Stimulated activated naive CD8-positive, alpha-beta T cell treated with anti-CD3 and anti-CD28 coated beads, Interleukin-15, amount 100 ng/mL, for 72 hours (primary cell): ENCODE measurements around the gene QKI.
A peak's percentile ranks its signal among the peaks of the same experiment; 100 is the strongest.

Source experiments
- ATAC-seq: fragments of 150-1000 bp; cut with Tn5 transposase; 2 replicates; pipeline ENCODE4 v1.10.0; 2021; ENCODE audit warnings: mild to moderate bottlenecking, moderate library complexity
- DNase-seq, 2 donors: peaks; one replicate each; pipeline ENCODE4 v3.0.0; 2021 to 2022
- H3K27ac Mint-ChIP-seq, 2 donors: one replicate each; pipeline ENCODE4 v1.8.0; 2022; ENCODE audit warnings: mild to moderate bottlenecking in 2 of 2, mixed read lengths in 2 of 2, moderate library complexity in 2 of 2
- H3K27me3 Mint-ChIP-seq: one replicate; pipeline ENCODE4 v1.8.0; 2022; ENCODE audit warnings: mixed read lengths
- H3K4me1 Mint-ChIP-seq: one replicate; pipeline ENCODE4 v1.8.0; 2022; ENCODE audit warnings: mild to moderate bottlenecking, mixed read lengths
- H3K4me3 Mint-ChIP-seq, 2 donors: one replicate each; pipeline ENCODE4 v1.8.0; 2022; ENCODE audit warnings: mild to moderate bottlenecking in 2 of 2, mixed read lengths in 2 of 2, moderate library complexity in 1 of 2
- H3K9me3 Mint-ChIP-seq, 2 donors: one replicate each; pipeline ENCODE4 v1.8.0; 2022; ENCODE audit warnings: mixed read lengths in 2 of 2

QKI gene

DNA sequence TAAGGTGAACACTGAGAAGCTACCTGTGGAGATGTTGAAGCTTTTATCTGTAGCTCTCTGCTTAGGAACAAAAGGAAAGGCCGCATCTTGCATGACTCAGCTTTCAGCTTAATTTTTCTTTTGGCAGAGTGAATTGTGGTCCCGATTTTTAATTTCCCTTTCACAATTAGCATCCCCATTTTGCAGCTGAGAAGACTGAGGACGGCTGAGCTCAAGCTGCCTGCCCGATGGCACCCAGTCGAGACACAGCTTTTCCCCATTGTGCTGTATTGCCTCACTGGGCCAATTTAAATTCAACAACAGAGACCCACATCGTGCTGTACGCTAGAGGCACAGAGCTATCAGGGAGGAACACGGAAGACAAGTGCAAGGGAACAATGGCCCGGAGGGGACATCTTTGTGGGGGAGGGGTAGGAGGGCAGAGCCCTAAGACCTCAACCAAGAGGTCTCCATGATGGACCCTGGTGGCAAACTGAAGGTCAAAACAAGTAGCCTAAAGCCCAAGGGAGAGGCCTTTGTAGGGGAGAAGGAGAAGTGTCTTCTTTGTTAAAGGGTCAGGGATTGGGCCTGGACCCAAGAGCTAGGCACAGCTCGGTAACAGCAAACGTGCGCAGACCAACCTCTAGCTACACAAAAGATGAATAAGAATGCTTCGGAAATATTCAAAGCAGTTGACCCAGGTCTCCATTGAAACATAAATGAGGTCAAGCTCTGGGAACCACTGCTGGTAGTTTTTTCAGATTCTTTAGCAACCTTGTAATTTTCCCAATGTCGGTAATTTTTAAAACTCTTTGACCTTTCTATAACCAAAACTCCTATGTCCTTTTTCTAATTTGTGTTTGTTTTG lies 13.3 kb upstream of the QKI start:
- no peak overlapping the region for H3K27ac Mint-ChIP-seq
- DNase-seq (no peak), ATAC-seq (no peak)
- H3K27me3 Mint-ChIP-seq, result peaks cover 39% of the 10 kb centered on the region
- H3K4me3 Mint-ChIP-seq, result no peak overlapping the region
- peaks cover 15% of the 10 kb centered on the region for H3K4me1 Mint-ChIP-seq
- H3K9me3 Mint-ChIP-seq, result no peaks in the 10 kb centered on the region

DNA sequence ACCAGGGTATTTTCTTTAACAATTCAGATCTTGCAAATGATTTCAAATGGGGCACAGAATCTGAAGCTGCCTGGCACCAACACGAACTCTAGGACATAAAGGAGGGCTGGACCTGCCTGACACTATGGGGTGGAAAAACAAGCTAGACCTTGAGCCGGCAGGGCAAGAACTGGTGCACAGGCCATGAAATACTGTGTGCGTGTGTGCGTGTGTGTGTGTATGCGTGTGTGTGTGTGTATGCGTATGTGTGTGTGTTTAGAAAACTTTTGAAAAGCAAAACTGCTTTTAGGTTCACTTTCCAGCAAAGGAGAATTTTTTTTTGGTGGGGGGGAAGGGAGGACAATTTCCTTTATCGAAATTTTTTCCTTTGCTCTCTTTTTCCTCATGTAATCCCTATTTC lies 11.9 kb upstream of the QKI start:
- ATAC-seq, result no peak
- H3K4me1 Mint-ChIP-seq, result peaks cover 13% of the 10 kb centered on the region
- no peak overlapping the region for H3K27ac Mint-ChIP-seq

GRCh38 chr6:163404825-163405265 lies 9.7 kb upstream of the QKI start:
- Mint-ChIP-seq H3K4me3 (no peak overlapping the region), H3K4me1 (peaks cover 13% of the 10 kb centered on the region), H3K9me3 (no peaks in the 10 kb centered on the region), H3K27ac (no peak overlapping the region), H3K27me3 (peaks cover 6% of the 10 kb centered on the region)
- ATAC-seq (no peak), DNase-seq (no peak)

More for the DNA sequence above, 11.9 kb upstream of the QKI start:
- Mint-ChIP-seq H3K9me3 (no peaks in the 10 kb centered on the region), H3K27me3 (peaks cover 25% of the 10 kb centered on the region), H3K4me3 (no peak overlapping the region)
- DNase-seq, result no peak

GRCh38 chr6:163405412-163406309 lies 8.9 kb upstream of the QKI start:
- peak overlapping the region; percentile 78 to 86 for H3K4me3 Mint-ChIP-seq
- no peaks in the 10 kb centered on the region for H3K27me3 Mint-ChIP-seq
- peaks cover 13% of the 10 kb centered on the region for H3K4me1 Mint-ChIP-seq
- peak; percentile 21 to 29 for DNase-seq
- ATAC-seq, result peak; percentile 76
- H3K9me3 Mint-ChIP-seq, result no peaks in the 10 kb centered on the region
- H3K27ac Mint-ChIP-seq, result peak overlapping the region; percentile 94 to 97

DNA sequence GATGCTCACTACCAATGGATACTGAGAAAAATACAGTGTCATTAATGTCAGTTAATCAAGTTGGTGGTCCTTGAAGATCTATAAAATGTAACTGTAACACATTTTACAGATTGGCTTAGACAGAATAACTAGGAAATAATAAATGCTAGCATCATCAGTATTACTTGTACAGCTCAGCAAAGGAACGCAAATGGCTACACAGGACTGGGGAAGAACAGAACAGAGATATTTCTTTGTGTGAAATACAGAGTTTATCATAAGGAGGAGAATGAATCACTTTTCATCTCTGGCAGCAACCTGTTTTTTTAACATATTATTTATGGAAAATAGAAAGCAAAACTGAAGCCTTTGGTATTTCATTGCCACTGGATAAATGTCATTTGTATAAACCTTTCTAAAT lies 8.2 kb upstream of the QKI start:
- Mint-ChIP-seq H3K27ac (peak overlapping the region; percentile 94 to 97), H3K4me3 (peak overlapping the region; percentile 78 to 86), H3K27me3 (peaks cover 5% of the 10 kb centered on the region), H3K9me3 (no peaks in the 10 kb centered on the region), H3K4me1 (peaks cover 17% of the 10 kb centered on the region)
- DNase-seq (no peak), ATAC-seq (no peak)

- Mint-ChIP-seq H3K4me1 (peaks cover 20% of the 10 kb centered on the region), H3K27ac (no peak overlapping the region), H3K4me3 (no peak overlapping the region), H3K9me3 (no peaks in the 10 kb centered on the region), H3K27me3 (peaks cover 8% of the 10 kb centered on the region)
- no peak for ATAC-seq
- DNase-seq, result no peak
Observed at GRCh38 chr6:163406830-163407229, 7.7 kb upstream of the QKI start.

GRCh38 chr6:163408352-163408991 lies 6.0 kb upstream of the QKI start:
- no peak overlapping the region for H3K4me3 Mint-ChIP-seq
- ATAC-seq (no peak), DNase-seq (no peak)
- peaks cover 8% of the 10 kb centered on the region for H3K27me3 Mint-ChIP-seq
- H3K9me3 Mint-ChIP-seq, result no peaks in the 10 kb centered on the region
- H3K27ac Mint-ChIP-seq, result no peak overlapping the region
- H3K4me1 Mint-ChIP-seq, result peaks cover 30% of the 10 kb centered on the region

DNA sequence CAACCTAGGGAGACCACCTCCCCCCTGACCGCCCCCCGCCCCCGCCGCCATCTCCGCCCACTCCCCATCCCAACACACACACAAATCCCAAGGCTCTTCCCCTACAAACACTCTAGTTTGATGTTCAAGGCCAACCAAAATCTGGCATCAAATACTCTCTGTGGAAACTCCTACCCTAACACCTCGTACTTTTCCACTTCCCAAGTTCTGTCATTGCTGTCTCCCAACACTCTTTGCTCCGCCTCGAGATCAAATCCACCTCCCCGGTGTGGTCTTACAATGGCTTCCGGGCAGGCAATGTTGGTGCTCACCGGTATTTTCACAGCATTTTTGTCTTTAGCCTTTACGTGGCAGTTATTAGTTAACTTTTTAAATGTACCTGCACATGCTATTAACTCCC lies 4.8 kb upstream of the QKI start:
- Mint-ChIP-seq H3K27ac (no peak overlapping the region), H3K9me3 (no peaks in the 10 kb centered on the region), H3K4me1 (peaks cover 30% of the 10 kb centered on the region), H3K4me3 (no peak overlapping the region), H3K27me3 (peaks cover 8% of the 10 kb centered on the region)
- DNase-seq (no peak), ATAC-seq (no peak)

GRCh38 chr6:163412341-163412740 lies 2.2 kb upstream of the QKI start:
- Mint-ChIP-seq H3K27ac (no peak overlapping the region), H3K27me3 (peaks cover 8% of the 10 kb centered on the region), H3K4me1 (peaks cover 29% of the 10 kb centered on the region), H3K4me3 (peak overlapping the region in 1 of 2 donors; percentile 73), H3K9me3 (no peaks in the 10 kb centered on the region)
- ATAC-seq (no peak), DNase-seq (no peak)

DNA sequence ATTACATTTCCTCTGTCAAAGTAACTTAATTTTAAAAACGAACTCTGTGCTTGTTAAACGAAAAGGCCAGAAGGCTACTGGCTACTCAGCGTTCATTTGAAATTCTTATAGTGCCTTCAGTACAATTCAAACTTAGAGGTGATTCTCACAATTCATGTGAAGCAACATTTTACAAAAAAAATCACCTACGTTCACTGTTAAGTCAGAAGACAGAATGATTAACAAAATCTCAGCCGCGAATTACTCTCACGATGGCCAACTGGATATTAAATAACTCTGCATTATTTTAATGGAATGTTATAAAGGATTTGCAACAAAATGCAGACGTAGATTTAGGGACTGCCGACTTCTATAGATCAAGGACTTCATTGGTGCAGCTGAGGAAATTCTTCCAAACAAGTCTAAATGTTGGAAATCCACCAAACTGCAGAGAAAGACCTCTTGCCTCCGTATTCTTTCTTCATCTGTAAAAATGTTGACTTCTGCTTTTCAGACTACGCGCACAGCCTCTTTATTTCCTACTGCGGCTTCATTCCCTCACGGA lies 1.6 kb upstream of the QKI start:
- Mint-ChIP-seq H3K4me1 (peaks cover 34% of the 10 kb centered on the region), H3K4me3 (peak overlapping the region; percentile 73 to 94), H3K27me3 (peaks cover 8% of the 10 kb centered on the region), H3K27ac (no peak overlapping the region), H3K9me3 (no peaks in the 10 kb centered on the region)
- ATAC-seq (no peak), DNase-seq (no peak)

GRCh38 chr6:163413345-163414116 lies 987 bp upstream of the QKI start:
- H3K4me1 Mint-ChIP-seq, result peaks cover 38% of the 10 kb centered on the region
- peak; percentile 75 for ATAC-seq

GRCh38 chr6:163414946-163415619 lies 565 bp downstream of the QKI start:
- ATAC-seq (peak; percentile 48), DNase-seq (peak; percentile 41 to 51)
- Mint-ChIP-seq H3K27ac (peak overlapping the region in 1 of 2 donors; percentile 57), H3K4me1 (peaks cover 54% of the 10 kb centered on the region), H3K9me3 (no peaks in the 10 kb centered on the region), H3K27me3 (peaks cover 8% of the 10 kb centered on the region), H3K4me3 (peak overlapping the region; percentile 76 to 85)

More at GRCh38 chr6:163413345-163414116, 987 bp upstream of the QKI start:
- Mint-ChIP-seq H3K9me3 (no peaks in the 10 kb centered on the region), H3K27me3 (peaks cover 8% of the 10 kb centered on the region), H3K27ac (peak overlapping the region; percentile 80 to 91), H3K4me3 (peak overlapping the region; percentile 79 to 94)
- peak; percentile 89 to 91 for DNase-seq

- Mint-ChIP-seq H3K9me3 (no peaks in the 10 kb centered on the region), H3K27me3 (peaks cover 7% of the 10 kb centered on the region), H3K4me3 (peak overlapping the region; percentile 85 to 100), H3K27ac (peak overlapping the region; percentile 95 to 96), H3K4me1 (peaks cover 58% of the 10 kb centered on the region)
- ATAC-seq, result no peak
- peak; percentile 40 to 43 for DNase-seq
Observed at GRCh38 chr6:163415620-163416556, 1.4 kb downstream of the QKI start.
